ENCODE data around the gene SLC38A9.
"Not testable (repeated sequence)": the region's sequence is repeated elsewhere in the genome, so short reads cannot be mapped to it uniquely, and the experiment has no call there.

The SLC38A9 gene

DNA sequence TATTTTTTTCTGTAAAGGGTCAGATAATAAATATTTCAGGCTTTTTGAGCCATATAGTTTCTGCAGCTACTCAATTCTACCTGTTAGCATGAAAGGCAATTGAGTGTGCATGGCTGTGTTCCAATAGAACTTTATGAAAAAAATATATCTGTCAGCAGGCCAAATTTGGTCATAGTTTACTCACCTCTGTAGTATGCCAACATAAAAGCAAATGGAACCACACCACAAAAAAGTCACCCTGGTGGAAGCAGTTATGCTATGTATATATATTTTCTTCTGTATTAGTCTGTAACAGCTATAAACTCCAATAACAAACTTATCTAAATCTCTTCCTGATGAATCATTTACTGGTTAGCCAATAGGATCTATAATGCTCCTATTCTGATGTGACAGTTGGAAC lies 3.4 kb downstream of the SLC38A9 start:
- no peak for DNase-seq (ENCODE audit: low read depth in 2 of 2)

DNA sequence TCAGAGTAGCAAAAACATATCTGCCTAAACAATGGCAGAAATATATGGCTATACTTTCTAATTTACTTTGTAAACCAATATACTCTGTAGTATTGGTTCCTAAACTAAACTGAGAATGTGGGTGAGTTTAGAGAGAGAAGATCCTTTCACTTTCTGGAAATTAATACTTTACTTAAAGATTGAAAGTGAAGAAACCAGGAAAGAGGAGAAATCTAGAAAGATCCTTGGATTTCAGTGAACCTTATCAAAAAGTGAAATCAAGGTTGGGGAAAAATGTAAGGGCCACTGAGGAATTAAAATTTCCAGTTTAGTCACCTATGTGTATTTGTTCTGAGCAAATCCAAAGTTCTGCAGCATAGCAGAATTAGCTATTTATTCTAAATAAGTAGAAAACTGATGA lies 5.9 kb downstream of the SLC38A9 start:
- DNase-seq (ENCODE audit: low read depth in 2 of 2) = no peak

DNA sequence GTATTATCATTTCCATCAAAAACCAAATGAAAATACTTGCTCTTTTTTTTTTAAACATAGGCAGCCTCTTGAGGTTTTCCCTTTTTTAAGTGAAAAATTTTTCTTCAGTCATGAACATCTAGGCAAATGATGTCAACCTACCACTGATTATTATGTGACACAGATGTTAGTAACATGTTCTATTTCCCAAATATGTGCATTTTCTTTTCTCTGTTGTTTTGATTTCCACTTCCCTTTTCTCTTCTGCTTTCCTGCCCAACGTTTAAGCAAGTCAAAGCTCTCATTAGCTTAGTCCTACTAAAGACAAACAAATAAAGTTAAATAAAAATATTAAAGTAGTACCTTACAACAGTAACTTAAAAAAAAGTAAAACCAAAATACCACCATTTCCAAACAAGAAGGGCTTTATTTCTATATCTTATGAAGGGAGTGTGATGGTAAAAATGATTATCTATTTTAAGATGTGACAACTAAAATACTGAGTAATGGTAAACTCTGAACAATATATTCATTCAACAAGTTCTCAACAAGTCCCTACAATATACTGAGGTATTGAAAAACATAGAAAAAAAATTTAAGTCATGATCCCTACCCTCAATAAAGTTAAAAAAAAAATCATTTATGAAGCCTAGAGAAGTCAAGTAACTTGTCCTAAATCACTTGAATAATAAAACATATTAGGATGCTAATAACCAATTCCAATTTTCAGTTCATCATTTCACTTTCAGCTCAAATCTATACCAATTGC lies 9.4 kb downstream of the SLC38A9 start:
- no peak for DNase-seq (ENCODE audit: low read depth in 2 of 2)

DNA sequence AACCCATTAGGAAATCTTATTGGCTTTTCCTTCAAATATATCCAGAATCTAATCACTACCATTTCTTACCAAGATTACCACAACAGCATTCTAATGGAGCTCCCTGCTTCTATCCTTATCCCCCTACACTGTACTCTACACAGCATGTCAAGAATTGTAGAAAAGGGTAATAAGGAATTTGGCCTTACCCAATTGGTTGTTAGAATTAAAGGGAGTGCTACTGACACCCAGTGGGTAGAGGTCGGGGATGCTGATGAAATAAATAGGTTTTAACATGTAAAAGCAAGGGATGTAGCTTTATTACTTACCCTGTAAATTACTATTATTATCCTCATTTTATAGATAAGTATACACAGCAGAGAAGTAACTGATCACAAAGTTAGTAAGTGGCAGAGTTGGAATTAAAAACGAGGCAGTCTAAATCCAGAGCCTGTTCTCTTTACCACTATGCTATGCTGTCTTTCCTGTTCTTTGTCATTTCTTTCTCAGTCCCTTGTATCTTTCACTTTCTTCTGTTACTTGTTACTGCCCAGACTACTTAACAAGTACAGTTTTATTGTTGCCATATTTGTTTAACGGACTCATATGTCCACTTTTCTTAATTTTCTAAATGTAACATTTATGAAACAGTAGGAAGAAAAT lies 10.5 kb downstream of the SLC38A9 start:
- DNase-seq (ENCODE audit: low read depth in 2 of 2) = no peak

DNA sequence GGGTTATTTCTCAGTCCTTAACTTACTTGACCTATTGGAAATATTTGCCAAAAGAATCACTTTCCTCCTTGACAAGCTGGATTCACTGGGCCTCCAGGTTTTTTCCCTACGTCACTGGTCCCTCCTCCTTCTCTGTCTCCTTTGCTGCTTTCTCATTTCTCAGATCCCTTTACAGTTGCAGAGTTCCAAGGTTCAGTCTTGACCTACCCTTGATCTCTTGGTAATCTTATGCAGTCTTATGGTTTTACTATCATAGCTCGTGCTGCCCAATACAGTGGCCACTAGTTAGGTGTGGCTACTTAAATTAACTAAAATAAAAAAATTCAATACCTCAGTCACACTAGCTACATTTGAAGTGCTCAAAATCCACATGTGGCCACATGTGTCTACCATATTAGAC lies 11.4 kb downstream of the SLC38A9 start:
- DNase-seq (ENCODE audit: low read depth in 2 of 2) = no peak

DNA sequence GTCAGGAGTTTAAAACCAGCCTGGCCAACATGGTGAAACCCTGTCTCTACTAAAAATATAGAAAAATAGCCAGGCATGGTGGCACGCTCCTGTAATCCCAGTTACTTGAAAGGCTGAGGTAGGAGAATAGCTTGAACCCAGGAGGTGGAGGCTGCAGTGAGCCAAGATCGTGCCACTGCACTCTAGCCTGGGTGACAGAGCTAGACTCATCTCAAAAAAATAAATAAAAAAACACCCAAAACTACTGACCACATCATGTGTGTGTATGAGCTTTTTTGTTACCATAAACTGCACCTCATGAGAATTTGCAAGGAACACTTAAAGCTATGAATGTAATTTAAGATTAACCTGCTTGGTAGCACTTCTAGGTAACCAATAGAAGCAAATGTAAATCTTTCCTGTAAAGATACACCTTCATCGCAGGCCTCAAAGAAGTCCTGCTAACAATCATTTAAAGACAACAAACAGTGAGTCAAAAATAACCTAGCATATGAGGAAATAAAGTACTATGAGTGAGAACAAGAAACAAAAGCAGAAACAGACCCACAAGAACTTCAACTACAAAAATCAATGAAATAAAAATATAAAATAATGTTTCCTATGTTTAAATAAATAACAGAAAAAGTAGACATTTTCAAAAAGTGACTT lies 13.0 kb downstream of the SLC38A9 start:
- no peak for DNase-seq (ENCODE audit: low read depth in 2 of 2)

DNA sequence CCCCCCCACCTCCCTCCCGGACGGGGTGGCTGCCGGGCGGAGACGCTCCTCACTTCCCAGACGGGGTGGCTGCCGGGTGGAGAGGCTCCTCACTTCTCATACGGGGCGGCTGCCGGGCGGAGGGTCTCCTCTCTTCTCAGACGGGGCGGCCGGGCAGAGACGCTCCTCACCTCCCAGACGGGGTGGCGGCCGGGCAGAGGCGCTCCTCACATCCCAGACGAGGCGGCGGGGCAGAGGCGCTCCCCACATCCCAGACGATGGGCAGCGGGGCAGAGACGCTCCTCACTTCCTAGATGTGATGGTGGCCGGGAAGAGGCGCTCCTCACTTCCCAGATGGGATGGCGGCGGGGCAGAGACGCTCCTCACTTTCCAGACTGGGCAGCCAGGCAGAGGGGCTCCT lies 15.4 kb downstream of the SLC38A9 start:
- DNase-seq (ENCODE audit: low read depth in 2 of 2) = not testable (repeated sequence)

DNA sequence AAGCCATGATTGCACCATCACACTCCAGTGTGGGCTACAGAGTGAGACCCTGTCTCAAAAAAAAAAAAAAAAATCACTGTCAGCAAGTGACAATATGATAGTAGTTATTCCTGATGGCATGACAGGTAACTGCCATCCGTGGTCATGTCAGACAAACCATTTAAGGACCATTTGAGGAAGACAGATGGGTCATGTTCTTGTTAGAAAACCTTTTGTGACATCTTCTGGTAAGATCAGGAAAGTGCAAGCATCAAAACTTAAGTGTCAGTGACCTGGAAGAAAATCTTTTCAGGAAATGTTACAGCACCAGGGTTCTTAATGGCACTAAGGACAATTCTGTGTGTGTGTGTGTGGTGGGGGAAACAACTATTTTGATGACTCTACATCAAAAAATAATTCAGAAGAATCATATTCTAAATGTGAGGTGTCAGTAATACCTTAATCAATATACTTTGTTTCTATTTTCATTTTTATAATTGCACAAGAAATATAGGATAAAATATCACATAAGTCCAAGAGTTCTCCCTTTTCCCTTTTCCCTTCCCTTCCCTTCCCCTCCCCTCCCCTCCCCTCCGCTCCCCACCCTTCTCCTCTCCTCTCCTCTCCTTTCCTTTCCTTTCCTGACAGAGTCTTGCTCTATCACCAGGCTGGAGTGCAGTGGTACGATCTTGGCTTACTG lies 17.8 kb downstream of the SLC38A9 start:
- no peak for DNase-seq (ENCODE audit: low read depth in 2 of 2)

DNA sequence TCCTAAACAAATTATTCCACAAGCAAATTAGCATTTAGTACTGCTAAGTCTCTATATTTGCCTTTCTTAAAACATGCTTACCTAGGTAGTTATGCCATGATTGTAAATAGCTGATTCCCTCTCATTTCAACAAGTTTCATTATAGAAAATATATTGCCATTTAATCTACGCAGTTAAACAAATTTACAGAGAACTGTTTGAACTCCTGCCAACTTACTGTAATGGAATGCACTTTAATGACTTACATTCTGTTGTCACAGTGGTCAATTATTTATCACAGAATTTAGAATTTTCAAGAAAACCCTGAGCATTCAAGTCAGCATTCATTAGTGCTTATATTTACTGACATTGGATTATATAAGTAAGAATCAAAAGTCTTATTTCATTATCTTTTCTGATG lies 19.6 kb downstream of the SLC38A9 start:
- DNase-seq (ENCODE audit: low read depth in 2 of 2) = no peak

DNA sequence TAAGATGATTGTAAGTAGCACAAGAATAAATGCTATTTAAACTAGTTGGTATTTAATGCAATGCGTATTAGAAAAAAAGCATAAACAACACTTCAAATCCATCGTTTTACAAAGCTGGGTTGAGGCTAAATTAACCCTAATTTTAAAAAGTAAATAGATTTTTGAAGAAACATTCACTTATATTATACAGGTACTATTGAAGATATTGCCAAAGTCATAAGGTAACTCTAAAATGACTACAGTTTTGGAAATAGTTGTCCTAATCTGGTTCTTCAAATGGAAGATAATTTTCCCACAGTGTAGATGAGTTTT lies 20.1 kb downstream of the SLC38A9 start:
- no peak for DNase-seq (ENCODE audit: low read depth in 2 of 2)

DNA sequence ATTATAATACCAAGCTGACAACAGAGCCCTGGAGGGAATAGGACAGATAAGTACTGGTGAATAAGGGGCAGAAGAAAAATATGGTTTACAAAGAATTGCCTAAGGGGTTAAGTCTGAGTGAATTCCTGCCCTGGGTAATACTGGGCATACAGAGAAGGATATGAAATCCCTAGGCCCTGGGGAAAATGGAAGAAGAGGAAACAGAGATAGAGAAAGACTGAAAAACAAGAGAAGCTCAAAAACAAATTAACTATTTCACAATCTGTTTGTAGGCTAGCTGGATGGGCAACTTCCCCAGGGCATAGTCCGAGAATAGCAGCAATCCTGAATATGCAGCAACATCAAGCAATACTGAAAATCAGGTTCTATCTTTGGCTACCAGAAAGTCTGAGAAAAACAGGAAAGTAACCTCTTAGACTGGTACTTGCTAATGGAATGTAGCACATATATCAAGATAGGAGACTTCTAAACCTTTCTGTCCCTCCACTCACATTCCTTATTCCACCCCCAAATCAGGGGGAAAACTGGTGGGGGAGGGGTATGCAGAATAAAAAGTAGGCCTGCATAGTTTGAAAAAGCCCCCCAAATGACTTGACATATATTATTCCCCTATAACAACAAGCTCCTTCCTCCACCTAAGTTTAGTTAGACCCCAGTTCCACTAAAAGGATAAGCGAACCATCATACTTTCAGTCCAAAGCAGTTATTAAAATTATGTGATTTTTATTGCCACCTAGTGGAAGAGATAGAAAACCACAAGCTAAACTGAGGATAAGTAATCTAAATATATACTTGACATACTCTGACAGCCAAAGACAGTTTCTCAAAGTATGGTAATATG lies 20.6 kb downstream of the SLC38A9 start:
- DNase-seq (ENCODE audit: low read depth in 2 of 2) = no peak

DNA sequence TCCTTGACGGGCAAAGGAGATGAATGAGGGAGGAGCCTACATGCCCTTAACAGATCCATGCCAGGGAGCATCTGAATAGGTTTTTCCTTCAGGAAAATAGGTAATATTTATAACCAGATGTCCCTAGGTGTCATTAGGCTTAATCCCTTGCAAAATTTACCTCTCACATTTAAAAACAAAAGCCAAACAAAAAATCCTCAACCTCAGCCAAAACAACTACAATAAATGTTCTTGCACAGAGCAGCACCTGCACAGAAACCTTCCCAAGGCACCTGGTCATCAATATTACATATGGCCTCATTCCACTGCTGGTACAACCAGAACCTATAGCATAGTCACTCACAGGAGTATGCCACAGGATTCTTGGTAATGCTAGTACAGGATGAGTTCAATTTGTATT lies 30.1 kb downstream of the SLC38A9 start:
- DNase-seq (ENCODE audit: low read depth in 2 of 2) = no peak

DNA sequence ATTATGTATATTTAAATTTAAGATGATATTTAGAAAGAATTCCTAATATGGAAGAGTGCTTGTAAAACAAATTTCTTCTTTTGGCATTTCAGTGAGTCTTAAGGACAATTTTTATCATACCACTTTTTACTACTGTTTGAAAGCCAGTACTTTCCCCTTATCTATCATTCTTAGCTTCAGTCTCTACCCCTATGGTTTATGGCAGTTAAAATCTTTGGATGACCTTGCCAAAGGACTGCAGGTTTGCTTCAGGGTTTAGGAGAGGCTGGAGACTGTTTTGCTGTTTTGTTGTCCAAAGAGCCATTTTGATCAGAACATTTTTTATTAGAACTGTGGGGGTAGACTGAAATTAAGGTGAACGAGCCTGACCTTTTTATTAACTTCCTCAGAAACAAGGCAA lies 30.8 kb downstream of the SLC38A9 start:
- no peak for DNase-seq (ENCODE audit: low read depth in 2 of 2)

DNA sequence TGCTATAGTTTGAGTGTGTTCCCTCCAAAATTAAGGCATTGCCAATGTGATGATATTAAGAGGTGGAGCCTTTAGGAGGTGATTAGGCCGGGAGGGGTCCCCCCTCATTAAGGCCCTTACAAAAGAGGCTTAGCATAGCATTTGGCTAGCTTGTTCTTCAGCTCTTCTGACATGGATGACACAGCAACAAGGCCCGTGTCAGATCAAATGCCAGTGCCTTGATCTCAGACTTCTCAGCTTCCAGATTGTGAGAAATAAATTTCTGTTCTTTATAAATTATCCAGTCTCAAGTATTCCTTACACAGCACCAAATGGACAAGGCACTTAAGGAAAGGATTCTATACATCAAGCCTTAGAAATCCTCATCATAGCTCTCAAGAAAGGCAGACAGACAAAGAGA lies 31.8 kb downstream of the SLC38A9 start:
- DNase-seq (ENCODE audit: low read depth in 2 of 2) = no peak

DNA sequence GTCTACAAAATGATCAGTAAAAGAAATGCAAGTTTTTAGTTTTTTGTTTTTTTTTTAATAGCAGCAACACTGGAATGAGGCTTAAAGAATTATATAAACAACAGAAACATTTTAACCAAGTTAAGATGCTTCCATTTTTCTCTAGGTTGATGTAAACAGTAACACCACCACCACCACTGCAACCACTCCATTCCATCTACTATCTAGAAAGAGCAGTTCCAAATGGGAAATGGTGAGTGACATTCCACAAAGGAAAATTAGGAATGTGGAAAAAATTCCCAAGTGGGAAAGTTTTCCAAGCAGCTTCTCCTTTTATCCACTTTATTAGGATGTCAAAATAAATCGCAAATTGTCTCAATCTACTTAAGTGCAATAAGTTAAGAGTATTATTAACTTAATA lies 32.6 kb downstream of the SLC38A9 start:
- DNase-seq (ENCODE audit: low read depth in 2 of 2) = no peak

DNA sequence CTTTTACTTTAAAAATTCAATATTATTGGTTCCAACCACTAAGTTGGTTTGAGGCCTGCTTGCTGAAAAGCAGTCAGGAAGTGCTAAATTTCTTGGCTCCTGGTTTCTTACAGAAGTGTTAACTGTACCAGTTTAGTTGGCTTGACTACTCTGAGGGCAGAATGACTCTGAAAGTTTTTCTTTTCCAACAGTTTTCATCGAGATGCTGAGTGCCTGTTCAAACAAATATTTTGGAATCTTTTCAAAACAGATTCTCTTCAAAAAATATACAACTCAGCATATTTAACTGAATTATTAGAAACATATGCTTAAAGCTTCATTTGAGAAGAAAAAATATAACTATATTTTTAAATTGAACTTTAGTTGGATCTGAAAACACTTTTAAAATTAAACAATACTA lies 37.0 kb downstream of the SLC38A9 start:
- DNase-seq (ENCODE audit: low read depth in 2 of 2) = no peak

DNA sequence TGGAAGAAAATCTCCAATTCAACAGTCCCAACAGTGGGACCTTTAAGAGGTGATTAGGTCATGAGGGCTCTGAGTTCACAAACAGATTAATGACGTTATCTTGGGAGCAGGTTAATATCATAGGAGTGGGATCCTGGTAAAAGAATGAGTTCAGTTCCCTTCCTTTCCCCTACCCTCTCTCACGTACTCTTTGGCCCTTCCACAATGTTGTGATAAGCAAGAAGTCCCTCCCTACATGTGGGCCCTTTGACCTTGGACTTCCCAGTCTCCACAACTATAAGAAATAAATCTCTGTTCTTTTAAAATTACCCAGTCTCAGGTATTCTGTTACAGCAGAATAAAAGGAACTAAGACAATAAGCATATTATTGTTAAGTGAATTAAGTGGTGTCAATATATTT lies 37.8 kb downstream of the SLC38A9 start:
- DNase-seq (ENCODE audit: low read depth in 2 of 2) = no peak

DNA sequence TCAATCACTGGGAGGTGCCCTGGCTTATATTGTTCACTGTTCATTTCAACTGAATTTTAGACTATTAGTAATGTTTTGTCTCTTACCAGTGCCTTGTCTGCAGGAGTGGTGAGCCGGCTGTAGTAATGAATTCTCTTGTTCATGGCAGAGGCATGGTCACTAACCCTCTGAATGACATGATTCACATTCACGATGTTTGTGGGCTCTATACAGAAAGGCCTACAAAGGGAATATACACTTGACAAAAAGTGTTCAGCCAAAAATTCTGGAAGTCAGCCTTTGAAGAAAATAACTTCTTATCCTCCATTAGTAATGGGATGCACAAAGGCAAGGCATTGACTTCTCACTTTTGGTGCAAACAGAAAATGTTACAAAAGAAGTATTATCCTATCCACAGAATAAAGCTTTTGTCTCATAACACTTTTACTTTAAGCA lies 39.6 kb downstream of the SLC38A9 start:
- DNase-seq (ENCODE audit: low read depth in 2 of 2) = no peak

DNA sequence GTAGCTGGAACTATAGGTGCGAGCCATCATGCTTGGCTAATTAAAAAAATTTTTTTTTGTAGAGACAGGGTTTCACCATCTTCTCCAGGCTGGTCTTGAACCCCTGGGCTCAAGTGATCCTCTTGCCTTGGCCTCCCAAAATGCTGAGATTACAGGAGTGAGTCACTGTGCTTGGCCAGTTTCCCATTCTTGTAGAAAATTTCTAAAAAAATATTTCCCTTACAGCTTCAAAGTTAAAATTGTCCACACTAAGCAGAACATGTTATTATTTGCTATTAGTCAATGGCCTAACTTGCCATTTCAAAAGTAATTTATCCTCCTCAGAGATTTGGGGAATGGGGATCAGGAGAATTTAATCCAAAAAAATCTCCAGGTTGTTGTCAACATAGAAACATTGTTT lies 40.1 kb downstream of the SLC38A9 start:
- no peak for DNase-seq (ENCODE audit: low read depth in 2 of 2)

DNA sequence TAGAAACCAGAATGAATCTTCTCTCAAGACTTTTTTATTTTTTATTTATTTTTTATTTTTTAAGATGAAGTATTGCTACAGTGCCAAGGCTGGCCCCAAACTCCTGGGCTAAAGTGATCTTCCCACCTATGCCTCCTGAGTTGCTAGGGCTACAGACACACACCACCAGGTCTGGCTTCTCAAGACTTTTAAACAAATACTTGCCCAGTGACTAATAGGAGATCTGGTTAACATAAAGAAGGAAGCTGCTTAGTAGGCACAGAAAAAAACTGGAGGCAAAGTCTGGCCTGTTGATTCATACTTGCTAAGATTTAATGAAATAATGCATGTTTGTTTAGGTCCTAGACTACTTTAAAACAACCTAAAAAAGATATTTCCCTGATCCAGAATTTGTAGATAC lies 43.8 kb downstream of the SLC38A9 start:
- no peak for DNase-seq (ENCODE audit: low read depth in 2 of 2)

DNA sequence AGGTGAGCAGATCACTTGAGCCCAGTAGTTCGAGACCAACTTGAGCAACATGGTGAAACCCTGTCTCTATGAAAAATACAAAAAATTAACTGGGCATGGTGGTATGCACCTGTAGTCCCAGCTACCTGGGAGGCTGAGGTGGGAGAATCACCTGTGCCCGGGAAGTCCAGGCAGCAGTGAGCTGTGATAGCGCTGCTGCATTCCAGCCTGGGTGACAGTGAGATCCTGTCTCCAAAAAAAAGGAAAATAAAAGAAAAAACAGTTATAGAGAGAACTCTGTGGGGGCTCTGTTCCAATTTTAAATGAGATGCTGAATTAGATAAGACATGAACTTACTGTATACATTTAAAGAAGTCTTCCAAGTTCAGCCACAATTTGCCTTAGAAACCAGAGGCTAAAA lies 44.2 kb downstream of the SLC38A9 start:
- no peak for DNase-seq (ENCODE audit: low read depth in 2 of 2)

DNA sequence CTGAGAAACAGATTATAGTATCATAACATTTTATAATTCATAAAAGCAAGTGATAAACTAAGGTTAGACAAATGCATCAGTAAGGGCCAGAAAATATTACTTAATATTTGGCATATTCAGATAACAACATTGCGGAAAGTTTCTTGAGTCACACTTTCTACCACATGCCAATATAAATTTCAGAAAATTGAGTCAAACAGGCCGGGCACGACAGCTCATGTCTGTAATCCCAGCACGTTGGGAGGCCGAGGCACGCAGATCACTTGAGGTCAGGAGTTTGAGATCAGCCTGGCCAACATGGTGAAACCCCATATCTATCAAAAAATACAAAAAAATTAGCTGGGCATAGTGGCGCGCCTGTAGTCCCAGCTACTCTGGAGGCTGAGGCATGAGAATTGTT lies 47.1 kb downstream of the SLC38A9 start:
- no peak for DNase-seq (ENCODE audit: low read depth in 2 of 2)

Measured in stimulated activated CD4-positive, alpha-beta T cell treated with anti-CD3 and anti-CD28 coated beads, Interleukin-1b, Interleukin-23, amount 100 ng/mL, for 4 hours (primary cell).